Measurements from ENCODE around the gene SPARCL1.

DNA sequence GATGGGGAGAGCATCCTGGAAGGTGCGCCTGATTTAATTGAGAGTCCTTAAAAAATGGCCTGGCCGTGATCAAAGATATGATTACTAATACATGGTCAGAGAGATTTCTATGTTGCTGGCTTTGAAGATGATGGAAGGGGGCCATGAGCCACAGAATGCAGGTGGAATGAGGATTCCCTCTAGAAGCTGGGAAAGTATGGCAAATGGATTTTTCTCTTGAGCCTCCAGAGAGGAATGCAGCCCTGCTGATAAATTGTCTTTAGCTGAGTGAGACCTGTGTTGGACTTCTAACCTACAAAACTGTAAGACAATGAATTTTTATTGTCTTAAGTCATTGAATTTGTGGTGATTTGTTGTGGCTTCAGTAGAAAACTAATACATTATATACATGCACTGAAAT lies 99.1 kb downstream of the SPARCL1 start:
- TF ChIP-seq, protein P1, sequence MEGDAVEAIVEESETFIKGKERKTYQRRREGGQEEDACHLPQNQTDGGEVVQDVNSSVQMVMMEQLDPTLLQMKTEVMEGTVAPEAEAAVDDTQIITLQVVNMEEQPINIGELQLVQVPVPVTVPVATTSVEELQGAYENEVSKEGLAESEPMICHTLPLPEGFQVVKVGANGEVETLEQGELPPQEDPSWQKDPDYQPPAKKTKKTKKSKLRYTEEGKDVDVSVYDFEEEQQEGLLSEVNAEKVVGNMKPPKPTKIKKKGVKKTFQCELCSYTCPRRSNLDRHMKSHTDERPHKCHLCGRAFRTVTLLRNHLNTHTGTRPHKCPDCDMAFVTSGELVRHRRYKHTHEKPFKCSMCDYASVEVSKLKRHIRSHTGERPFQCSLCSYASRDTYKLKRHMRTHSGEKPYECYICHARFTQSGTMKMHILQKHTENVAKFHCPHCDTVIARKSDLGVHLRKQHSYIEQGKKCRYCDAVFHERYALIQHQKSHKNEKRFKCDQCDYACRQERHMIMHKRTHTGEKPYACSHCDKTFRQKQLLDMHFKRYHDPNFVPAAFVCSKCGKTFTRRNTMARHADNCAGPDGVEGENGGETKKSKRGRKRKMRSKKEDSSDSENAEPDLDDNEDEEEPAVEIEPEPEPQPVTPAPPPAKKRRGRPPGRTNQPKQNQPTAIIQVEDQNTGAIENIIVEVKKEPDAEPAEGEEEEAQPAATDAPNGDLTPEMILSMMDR (IDR thresholded peaks at IDR 0.05), result no peak
- TF ChIP-seq POLR2A (IDR thresholded peaks at IDR 0.05), result no peak
